EL (cell line): Measurements from ENCODE around the gene ZNF483.
"Not testable (repeated sequence)": the region's sequence is repeated elsewhere in the genome, so short reads cannot be mapped to it uniquely, and the experiment has no call there.

ENCODE experiments used
- DNase-seq: peaks from one replicate; pipeline ENCODE4 v3.0.0-alpha.2; 2016

ZNF483 gene

DNA sequence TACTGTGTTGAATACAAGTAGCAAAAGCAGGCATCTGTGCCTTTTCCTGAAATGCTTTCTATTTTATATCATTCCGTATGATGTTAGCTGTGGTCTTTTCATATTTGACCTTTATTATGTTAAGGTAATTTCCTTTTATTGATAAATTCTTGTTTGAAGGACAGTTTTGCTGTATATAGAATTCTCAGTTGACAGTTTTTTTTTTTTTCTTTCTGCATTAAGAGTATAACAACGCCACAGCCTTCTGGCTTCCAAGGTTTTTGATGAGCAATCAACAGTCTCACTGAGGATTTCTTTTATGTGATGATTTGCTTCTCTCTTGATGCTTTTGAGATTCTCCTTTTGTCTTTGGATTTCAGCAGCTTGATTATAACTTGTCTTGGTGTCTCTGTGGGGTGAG lies 23.6 kb downstream of the ZNF483 start:
- DNase-seq, result no peak

DNA sequence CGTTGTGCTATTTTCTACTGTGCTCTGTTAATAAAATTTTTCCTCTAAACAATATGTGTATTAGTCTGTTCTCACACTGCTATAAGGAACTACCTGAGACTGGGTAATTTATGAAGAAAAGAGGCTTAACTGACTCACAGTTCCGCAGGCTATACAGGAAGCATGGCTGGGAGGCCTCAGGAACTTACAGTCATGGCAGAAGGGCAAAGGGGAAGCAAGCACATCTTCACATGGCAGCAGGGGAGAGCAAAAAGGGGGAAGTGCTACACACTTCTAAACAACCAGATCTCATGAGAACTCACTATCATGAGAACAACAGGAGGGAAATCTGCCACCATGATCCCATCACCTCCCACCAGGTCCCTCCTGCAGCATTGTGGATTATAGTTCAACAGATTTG lies 30.4 kb downstream of the ZNF483 start:
- DNase-seq, result not testable (repeated sequence)

GRCh38 chr9:111559000-111559610 lies 34.1 kb downstream of the ZNF483 start:
- DNase-seq, result peak; percentile 58

- no peak for DNase-seq
These were observed 36.3 kb downstream of the ZNF483 start for GRCh38 chr9:111561165-111561719.

GRCh38 chr9:111566234-111566633 lies 41.3 kb downstream of the ZNF483 start:
- DNase-seq, result peak; percentile 12

GRCh38 chr9:111568127-111568526 lies 43.1 kb downstream of the ZNF483 start:
- DNase-seq, result not testable (repeated sequence)

- DNase-seq, result peak; percentile 46
These were observed 48.1 kb downstream of the ZNF483 start for GRCh38 chr9:111572950-111573604.

GRCh38 chr9:111582888-111583287 lies 57.9 kb downstream of the ZNF483 start:
- DNase-seq, result peak; percentile 60

DNA sequence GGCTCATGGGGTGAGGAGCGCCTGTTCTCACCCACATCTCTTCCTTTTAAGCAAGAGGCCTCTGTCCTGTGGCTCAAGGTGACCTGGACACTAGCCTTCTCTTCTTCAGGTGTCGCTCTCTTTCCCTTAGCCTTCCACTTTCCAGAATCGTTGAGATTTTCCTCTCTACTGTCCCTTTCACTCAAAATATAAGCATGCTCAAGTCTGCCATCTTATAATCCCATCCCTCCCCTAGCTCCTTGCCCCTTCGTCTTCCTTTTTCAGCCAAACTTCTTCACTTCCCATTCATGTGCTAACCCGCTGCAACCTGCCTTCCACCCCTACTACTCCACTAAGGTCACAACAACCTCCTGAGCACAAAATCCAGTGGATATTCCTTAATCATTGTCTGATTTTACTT lies 61.4 kb downstream of the ZNF483 start:
- DNase-seq, result no peak

GRCh38 chr9:111588846-111589245 lies 63.9 kb downstream of the ZNF483 start:
- no peak for DNase-seq

- peak; percentile 64 for DNase-seq
These were observed 73.1 kb downstream of the ZNF483 start for GRCh38 chr9:111597852-111598732.

- DNase-seq, result peak; percentile 39
These were observed 73.7 kb downstream of the ZNF483 start for GRCh38 chr9:111598733-111599091.

DNA sequence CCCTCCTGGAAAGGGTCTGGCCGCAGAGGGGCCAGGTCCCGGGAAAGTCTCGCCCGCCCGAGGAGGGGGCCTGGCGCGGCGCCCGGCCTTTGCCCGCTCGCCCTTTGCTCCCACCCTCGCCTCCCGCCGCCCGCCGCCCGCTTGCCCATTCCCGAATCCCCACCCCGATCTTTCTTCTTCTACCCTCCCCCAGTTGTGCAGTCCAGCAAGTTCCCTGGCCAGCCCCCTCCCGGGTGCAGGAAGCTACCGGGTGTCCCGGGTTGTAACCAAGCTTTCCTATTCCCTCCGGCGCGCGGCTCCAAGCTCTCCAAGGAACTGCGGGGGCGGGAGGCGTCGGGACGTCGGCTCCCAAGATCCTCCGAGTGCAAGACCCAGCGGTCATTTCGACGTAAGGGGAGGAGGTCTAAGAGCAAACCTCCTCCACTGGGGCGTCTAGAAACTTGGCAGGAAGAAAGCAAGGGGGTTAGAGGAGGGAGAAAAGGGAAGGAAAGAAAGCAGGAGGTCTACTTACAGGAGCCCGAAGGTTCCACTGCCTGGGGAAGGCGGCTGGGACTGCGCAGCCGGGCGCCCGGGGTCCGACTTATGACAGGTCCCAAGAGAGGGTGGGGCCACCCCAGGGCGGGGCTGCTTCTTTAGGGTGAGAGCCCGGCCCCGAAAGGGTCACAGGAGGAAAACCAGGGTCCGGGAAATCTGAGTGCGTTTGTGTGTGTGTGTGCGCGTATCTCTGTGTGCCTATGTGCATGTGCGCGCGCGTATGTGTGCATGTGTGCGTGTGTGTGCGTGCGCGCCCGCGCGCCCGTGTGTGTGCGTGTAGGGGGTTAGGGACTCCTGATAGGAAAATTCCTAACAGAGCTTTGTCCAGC lies 74.3 kb downstream of the ZNF483 start, which contains the start of gene PTGR1:
Gene PTGR1, minus strand, starts transcription at position 556 of the 863 bp plus-strand sequence. CDS start 2,225 bp downstream, outside the sequence.
- DNase-seq, result peak; percentile 90

DNA sequence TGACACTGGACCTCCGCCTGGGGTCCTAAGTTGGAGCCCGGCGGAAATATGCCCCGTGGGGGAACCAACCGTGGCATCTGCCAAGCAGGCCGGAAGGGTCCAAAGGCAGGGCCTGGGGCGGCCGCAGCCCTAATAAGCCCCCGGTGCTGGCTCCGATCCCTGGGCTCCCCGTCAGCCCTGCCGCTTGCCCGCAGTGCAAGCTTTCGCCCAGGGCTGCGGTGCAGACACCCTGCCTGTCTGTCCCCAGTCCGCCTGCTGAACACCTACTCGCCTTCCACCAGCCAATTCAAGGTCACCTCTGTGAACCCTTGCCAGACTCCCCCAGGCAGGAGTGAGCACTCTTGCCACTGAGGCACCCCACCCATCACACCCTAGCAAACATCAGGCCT lies 75.0 kb downstream of the ZNF483 start:
- DNase-seq, result no peak

GRCh38 chr9:111601237-111602018 lies 76.4 kb downstream of the ZNF483 start:
- DNase-seq, result peak; percentile 45

DNA sequence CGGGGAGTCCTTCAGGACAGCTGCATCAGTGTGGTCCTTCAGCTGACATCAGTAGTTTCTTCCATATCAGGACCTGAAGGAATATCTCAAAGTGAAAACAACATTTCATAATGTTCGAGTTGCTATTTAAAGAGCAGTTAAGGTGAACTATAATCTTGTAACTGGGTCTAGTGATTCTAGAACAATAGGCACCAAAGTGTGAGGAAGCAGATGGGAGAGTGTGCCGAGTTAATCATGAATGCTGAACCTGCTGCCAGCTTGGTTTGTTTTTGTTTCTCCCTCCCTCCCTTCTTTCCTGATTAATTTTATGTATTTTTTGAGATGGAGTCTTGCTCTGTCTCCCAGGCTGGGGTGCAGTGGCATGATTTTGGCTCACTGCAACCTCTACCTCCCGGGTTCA lies 78.1 kb downstream of the ZNF483 start:
- no peak for DNase-seq

DNA sequence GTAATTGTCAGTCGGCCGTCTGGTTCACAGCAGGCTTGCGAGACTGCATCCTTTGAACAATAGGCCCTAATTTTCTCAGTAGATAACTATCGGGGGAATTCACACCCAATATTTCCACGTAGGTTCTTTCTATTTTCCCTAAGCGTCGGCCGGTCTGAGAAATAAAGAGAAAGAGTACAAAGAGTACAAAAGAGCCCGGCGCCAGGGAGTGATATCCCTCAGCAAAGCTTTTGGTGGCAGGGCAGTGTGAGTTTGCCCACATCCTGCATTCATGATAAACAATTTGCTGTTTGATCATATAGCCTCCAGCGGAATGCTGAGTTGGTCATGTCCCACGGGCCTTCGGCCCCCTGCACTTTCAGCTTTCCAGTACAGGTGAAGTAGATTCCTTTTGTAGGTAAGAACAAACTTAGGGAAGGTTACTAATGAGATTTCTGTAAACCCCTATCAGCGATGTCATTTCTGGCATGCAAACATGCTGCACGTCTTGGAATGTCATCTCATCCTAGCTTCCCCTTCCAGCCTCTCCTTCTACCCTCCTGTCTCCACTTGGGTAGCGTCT lies 79.2 kb downstream of the ZNF483 start:
- no peak for DNase-seq

GRCh38 chr9:111605041-111605559 lies 80.1 kb downstream of the ZNF483 start:
- no peak for DNase-seq

- DNase-seq, result no peak
These were observed 85.2 kb downstream of the ZNF483 start for GRCh38 chr9:111610149-111610548.

DNA sequence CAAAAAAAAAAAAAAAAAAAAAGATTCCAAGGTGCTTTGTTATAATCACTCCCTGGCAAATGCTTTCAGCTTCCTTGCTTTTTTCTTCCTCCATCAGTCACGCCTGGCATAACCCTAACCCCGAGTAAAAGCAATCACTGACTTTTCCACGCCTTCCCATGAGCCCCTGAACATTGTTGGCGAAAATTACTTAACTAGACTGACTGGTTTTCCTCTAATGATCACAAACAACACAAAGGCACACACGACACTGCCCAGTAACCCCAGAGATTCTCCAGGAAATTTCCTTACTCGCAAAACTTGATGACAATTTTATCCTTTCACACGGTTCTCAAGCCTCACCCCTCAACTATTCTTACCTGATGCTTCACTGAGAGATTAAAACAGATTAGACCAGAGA lies 85.9 kb downstream of the ZNF483 start:
- DNase-seq, result no peak

DNA sequence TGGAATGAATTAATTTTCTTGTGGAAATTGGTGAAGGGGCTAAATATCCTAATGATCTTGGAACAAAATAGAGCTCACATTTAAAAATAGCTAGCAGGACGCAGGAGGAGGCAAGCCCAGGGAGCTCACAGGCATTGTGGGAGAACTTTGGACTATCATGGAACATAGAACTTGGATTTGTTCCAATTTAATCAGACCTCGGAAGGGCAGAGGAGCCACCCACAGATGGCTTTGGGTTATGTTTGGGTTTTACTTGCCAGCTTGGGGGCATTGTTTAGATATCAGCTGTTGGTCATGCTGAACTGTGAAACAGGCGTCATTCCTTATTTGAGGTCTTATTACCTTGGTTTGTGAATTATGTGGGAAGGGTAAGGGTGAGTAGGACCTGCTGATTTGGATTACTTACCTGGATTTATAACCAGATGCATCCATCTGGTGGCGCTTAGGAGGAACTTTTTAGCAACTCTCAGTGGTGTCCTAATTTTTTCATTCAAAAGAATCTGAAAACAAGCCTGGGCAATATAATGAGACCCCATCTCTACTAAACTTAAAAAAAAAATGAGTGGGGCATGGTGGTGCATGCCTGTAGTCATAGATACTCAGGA lies 88.6 kb downstream of the ZNF483 start:
- DNase-seq, result no peak
